ENCODE results near the gene SUMO3. TPM values are rescaled to one million over a fixed set of nuclear protein-coding genes. Genes with fewer than 3 reads are reported as not detected.

SUMO3 gene
- total RNA-seq, 1 experiment from 2014 or later, result 62.3 TPM

DNA sequence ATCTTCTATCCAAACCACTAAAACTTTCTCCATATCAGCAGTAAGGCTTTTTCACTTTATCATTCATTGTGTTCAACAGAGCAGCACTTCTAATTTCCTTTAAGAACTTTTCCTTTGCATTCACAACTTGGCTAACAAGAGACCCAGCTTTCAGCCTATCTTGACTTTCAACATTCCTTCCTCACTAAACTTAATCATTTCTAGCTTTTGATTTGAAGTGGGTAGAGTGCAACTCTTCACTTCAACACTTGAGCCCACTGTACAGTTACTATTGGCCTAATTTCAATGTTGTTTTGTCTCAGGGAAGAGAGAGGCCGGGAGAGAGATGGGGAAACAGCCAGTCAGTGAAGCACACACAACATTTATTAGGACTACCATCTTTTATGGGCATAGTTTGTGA, 18.2 kb downstream of the SUMO3 start:
- BruUV-seq (replicated peaks), result no TSS peak
- H3K4me3 Mint-ChIP-seq (ENCODE audit: unreplicated experiment), result peak overlapping the region; percentile 89
- peaks cover 43% of the 10 kb centered on the region for H3K36me3 Mint-ChIP-seq (ENCODE audit: insufficient read depth, unreplicated experiment)
- no peaks in the 10 kb centered on the region for H3K9me3 Mint-ChIP-seq (ENCODE audit: unreplicated experiment)
- H3K27me3 Mint-ChIP-seq (ENCODE audit: insufficient read depth, unreplicated experiment), result no peaks in the 10 kb centered on the region
- CTCF ChIA-PET, result interaction anchor here (0.6 to 4.6 kb wide), 29 partner anchors 8 to 338 kb away, joined by 3 to 48 read pairs (median 5); partner anchors contain the start of genes PTTG1IP and SLX9
- POLR2A ChIA-PET, result interaction anchor here (1.0 to 5.4 kb wide), 5 partner anchors 38 to 139 kb away, joined by 3 to 161 read pairs (median 12); partner anchors contain the start of genes PTTG1IP and SLX9
- no peak for DNase-seq (ENCODE audit: unreplicated experiment)
- intact Hi-C loops (cut with micrococcal nuclease), result loop anchor here (1.0 to 2.0 kb wide), 3 partner anchors 47 to 329 kb away; no protein-coding TSS in a partner anchor
- peaks cover 34% of the 10 kb centered on the region for H3K4me1 Mint-ChIP-seq (ENCODE audit: insufficient read depth, unreplicated experiment)
- TF ChIP-seq, protein P1, sequence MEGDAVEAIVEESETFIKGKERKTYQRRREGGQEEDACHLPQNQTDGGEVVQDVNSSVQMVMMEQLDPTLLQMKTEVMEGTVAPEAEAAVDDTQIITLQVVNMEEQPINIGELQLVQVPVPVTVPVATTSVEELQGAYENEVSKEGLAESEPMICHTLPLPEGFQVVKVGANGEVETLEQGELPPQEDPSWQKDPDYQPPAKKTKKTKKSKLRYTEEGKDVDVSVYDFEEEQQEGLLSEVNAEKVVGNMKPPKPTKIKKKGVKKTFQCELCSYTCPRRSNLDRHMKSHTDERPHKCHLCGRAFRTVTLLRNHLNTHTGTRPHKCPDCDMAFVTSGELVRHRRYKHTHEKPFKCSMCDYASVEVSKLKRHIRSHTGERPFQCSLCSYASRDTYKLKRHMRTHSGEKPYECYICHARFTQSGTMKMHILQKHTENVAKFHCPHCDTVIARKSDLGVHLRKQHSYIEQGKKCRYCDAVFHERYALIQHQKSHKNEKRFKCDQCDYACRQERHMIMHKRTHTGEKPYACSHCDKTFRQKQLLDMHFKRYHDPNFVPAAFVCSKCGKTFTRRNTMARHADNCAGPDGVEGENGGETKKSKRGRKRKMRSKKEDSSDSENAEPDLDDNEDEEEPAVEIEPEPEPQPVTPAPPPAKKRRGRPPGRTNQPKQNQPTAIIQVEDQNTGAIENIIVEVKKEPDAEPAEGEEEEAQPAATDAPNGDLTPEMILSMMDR (IDR thresholded peaks at IDR 0.05; ENCODE audit: unreplicated experiment), result no peak
- H3K27ac Mint-ChIP-seq (ENCODE audit: low read depth, unreplicated experiment), result no peak overlapping the region

- no peak overlapping the region for H3K4me3 Mint-ChIP-seq (ENCODE audit: unreplicated experiment)
- CTCF ChIA-PET, result interaction anchor here (0.7 kb wide), 1 partner anchor 22 kb away, joined by 3 read pairs; no protein-coding TSS in a partner anchor
- no peak for DNase-seq (ENCODE audit: unreplicated experiment)
- H3K27me3 Mint-ChIP-seq (ENCODE audit: insufficient read depth, unreplicated experiment), result no peaks in the 10 kb centered on the region
- H3K4me1 Mint-ChIP-seq (ENCODE audit: insufficient read depth, unreplicated experiment), result peaks cover 29% of the 10 kb centered on the region
- no peaks in the 10 kb centered on the region for H3K9me3 Mint-ChIP-seq (ENCODE audit: unreplicated experiment)
- peaks cover 47% of the 10 kb centered on the region for H3K36me3 Mint-ChIP-seq (ENCODE audit: insufficient read depth, unreplicated experiment)
- POLR2A ChIA-PET, result no interaction called here
- TF ChIP-seq, protein P1 (IDR thresholded peaks at IDR 0.05; ENCODE audit: unreplicated experiment), result no peak
- intact Hi-C loops (cut with micrococcal nuclease), result no loop called here
- no TSS peak for BruUV-seq (replicated peaks)
- H3K27ac Mint-ChIP-seq (ENCODE audit: low read depth, unreplicated experiment), result no peak overlapping the region
Measured at GRCh38 chr21:44797775-44798174, 20.1 kb downstream of the SUMO3 start.

GRCh38 chr21:44795342-44795741, 22.5 kb downstream of the SUMO3 start:
- no peak overlapping the region for H3K4me3 Mint-ChIP-seq (ENCODE audit: unreplicated experiment)
- ChIA-PET CTCF (interaction anchor here (0.6 kb wide), 1 partner anchor 333 kb away, joined by 4 read pairs; no protein-coding TSS in a partner anchor), POLR2A (no interaction called here)
- H3K9me3 Mint-ChIP-seq (ENCODE audit: unreplicated experiment), result no peaks in the 10 kb centered on the region
- no TSS peak for BruUV-seq (replicated peaks)
- intact Hi-C loops (cut with micrococcal nuclease), result no loop called here
- H3K4me1 Mint-ChIP-seq (ENCODE audit: insufficient read depth, unreplicated experiment), result peaks cover 26% of the 10 kb centered on the region
- H3K27ac Mint-ChIP-seq (ENCODE audit: low read depth, unreplicated experiment), result no peak overlapping the region
- no peaks in the 10 kb centered on the region for H3K27me3 Mint-ChIP-seq (ENCODE audit: insufficient read depth, unreplicated experiment)
- TF ChIP-seq, protein P1 (IDR thresholded peaks at IDR 0.05; ENCODE audit: unreplicated experiment), result no peak
- DNase-seq (ENCODE audit: unreplicated experiment), result no peak
- H3K36me3 Mint-ChIP-seq (ENCODE audit: insufficient read depth, unreplicated experiment), result peaks cover 61% of the 10 kb centered on the region

DNA sequence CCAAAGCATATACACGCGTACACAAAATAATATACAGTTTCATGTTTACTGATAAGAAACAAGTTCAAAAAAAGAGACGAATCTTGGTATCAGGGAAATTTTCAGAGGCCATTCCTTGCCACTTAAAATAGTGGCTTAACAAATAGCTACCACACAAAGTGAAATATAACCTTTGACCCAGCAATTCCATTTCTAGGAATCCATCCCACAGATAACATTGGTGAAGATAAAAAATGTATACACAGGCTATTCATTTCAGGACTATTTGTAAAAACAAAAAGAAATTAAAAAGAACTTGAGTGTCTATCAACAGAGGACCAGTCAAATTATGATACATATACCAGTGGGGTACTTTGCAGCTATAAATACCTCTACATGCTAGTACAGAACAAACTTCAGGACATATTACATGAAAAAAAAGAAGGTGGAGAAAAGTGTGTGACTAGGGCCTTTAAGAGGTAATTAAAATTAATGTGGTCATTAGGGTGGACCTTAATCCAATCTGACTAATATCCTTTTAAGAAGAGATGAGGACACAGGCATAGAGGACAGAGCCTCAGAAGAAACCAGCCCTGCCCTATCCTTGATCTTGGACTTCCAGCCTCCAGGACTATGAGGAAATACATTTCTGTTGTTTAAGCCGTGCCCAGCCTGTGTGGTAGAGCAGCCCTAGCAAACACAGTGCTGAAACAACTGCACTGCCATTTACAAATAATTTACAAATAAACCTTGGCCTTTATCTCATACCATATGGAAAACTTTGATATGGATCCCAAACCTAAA, 24.1 kb downstream of the SUMO3 start:
- Mint-ChIP-seq H3K4me3 (ENCODE audit: unreplicated experiment) (no peak overlapping the region), H3K27ac (ENCODE audit: low read depth, unreplicated experiment) (peak overlapping the region; percentile 23), H3K9me3 (ENCODE audit: unreplicated experiment) (no peaks in the 10 kb centered on the region), H3K27me3 (ENCODE audit: insufficient read depth, unreplicated experiment) (no peaks in the 10 kb centered on the region), H3K36me3 (ENCODE audit: insufficient read depth, unreplicated experiment) (peaks cover 56% of the 10 kb centered on the region), H3K4me1 (ENCODE audit: insufficient read depth, unreplicated experiment) (peaks cover 14% of the 10 kb centered on the region)
- POLR2A ChIA-PET, result interaction anchor here (0.8 to 1.6 kb wide), 8 partner anchors 8 to 455 kb away, joined by 3 to 11 read pairs (median 3); partner anchors contain the start of genes CFAP410, PTTG1IP and UBE2G2
- CTCF ChIA-PET, result interaction anchor here (0.6 to 2.1 kb wide), 45 partner anchors 8 to 485 kb away, joined by 3 to 49 read pairs (median 4); partner anchors contain the start of genes PTTG1IP and UBE2G2
- DNase-seq (ENCODE audit: unreplicated experiment), result no peak
- intact Hi-C loops (cut with micrococcal nuclease), result loop anchor here (1.0 kb wide), 1 partner anchor 283 kb away; no protein-coding TSS in a partner anchor
- TF ChIP-seq, protein P1 (IDR thresholded peaks at IDR 0.05; ENCODE audit: unreplicated experiment), result no peak
- BruUV-seq (replicated peaks), result no TSS peak
